HepG2 (cell line): ENCODE data around the gene SSBP4. TPM values are rescaled to one million over a fixed set of nuclear protein-coding genes. Genes with fewer than 3 reads are reported as not detected.

ENCODE experiments used
- ATAC-seq: fragments of 200-7000 bp; cut with Tn5 transposase; 3 replicates; pipeline ENCODE4 v1.9.1; 2020; ENCODE audit warnings: mild to moderate bottlenecking, moderate library complexity
- BruUV-seq: library from RNA; stranded (reverse); fragments of 400-500 nt; replicated peaks from 2 replicates; lab custom pipeline; 2021; lab: Mats Ljungman, UMichigan
- CTCF ChIA-PET: fragments of 300-600 bp; formaldehyde crosslinking; extraction: SDS; loops from one replicate; lab custom pipeline; 2021; ENCODE audit warnings: low total read pairs, inconsistent platforms, low intra/inter-chr PET ratio; lab: Yijun Ruan, JAX
- POLR2A ChIA-PET: fragments of 350-600 bp; sonication (Branson Sonifier 250); formaldehyde crosslinking; loops from one replicate; lab custom pipeline; 2020; ENCODE audit warnings: antibody characterized with exemption, inconsistent platforms; lab: Yijun Ruan, JAX
- DNase-seq: peaks from one replicate; pipeline ENCODE4 v3.0.0-alpha.2; 2015; ENCODE audit warnings: low spot score
- FAIRE-seq: peaks from 3 replicates; lab custom pipeline; 2011; peaks lifted over from hg19 to GRCh38; lab: Jason Lieb, UNC
- H2AFZ ChIP-seq: one replicate; pipeline ENCODE4 v1.6.1; 2011; ENCODE audit warnings: low read length, inconsistent platforms
- H3K27ac ChIP-seq: fragments of 300-600 bp; 3 replicates; pipeline ENCODE4 v1.8.0; 2011; ENCODE audit warnings: mixed run types, mild to moderate bottlenecking, mixed read lengths, low read length, inconsistent platforms; ENCODE audit not compliant: insufficient read depth; ENCODE audit errors: extremely low read length
- H3K27me3 ChIP-seq, 2 experiments: fragments of 200-600 bp in 1 of 2; 2 replicates in 1 of 2; 3 replicates in 1 of 2; pipeline versions ENCODE4 v1.6.0 to v1.8.0; 2011; ENCODE audit warnings: low read length in 2 of 2, mild to moderate bottlenecking in 2 of 2, moderate library complexity in 2 of 2, inconsistent platforms in 1 of 2; ENCODE audit not compliant: insufficient read depth in 2 of 2, control insufficient read depth in 1 of 2
- H3K36me3 ChIP-seq, 2 experiments: fragments of 200-600 bp in 1 of 2; replicated peaks in 1 of 2; 2 replicates in 1 of 2; 3 replicates in 1 of 2; pipeline versions ENCODE4 v1.5.1 to v1.8.0; 2011; ENCODE audit warnings: low read length in 2 of 2, inconsistent platforms in 1 of 2; ENCODE audit not compliant: insufficient read depth in 2 of 2, control insufficient read depth in 1 of 2
- H3K4me1 ChIP-seq: 2 replicates; pipeline ENCODE4 v1.5.1; 2012; ENCODE audit warnings: low read length, inconsistent platforms; ENCODE audit not compliant: insufficient read depth
- H3K4me2 ChIP-seq: 2 replicates; pipeline ENCODE4 v1.6.0; 2011; ENCODE audit warnings: low read depth, low read length, inconsistent platforms
- H3K4me3 ChIP-seq, 3 experiments: fragments of 200-600 bp in 1 of 3; sonication (generic), shearing (Covaris generic) in 1 of 3; replicated peaks in 1 of 3; 2 replicates each; pipeline ENCODE4 v1.5.1; 2011 to 2016; ENCODE audit warnings: low read length in 3 of 3, inconsistent platforms in 2 of 3, low read depth in 2 of 3, mild to moderate bottlenecking in 2 of 3, control low read depth in 1 of 3, mixed read lengths in 1 of 3; ENCODE audit not compliant: insufficient read depth in 1 of 3
- H3K79me2 ChIP-seq: one replicate; pipeline ENCODE4 v1.6.1; 2011; ENCODE audit warnings: low read length, inconsistent platforms; ENCODE audit not compliant: insufficient read depth
- H3K9ac ChIP-seq: 2 replicates; pipeline ENCODE4 v1.6.0; 2011; ENCODE audit warnings: mild to moderate bottlenecking, low read depth, low read length, inconsistent platforms; ENCODE audit not compliant: insufficient read depth
- H3K9me3 ChIP-seq: 2 replicates; pipeline ENCODE4 v1.5.1; 2012; ENCODE audit warnings: mild to moderate bottlenecking, low read length
- H4K20me1 ChIP-seq: 2 replicates; pipeline ENCODE4 v1.6.0; 2011; ENCODE audit warnings: inconsistent platforms, mild to moderate bottlenecking, low read length, moderate library complexity; ENCODE audit not compliant: insufficient read depth
- NFE2 ChIP-seq: sonication (generic); formaldehyde crosslinking; IDR thresholded peaks from 2 replicates; pipeline ENCODE4 v1.4.0; 2020; ENCODE audit warnings: missing genetic modification reagents
- ZNF12 ChIP-seq: sonication (generic); formaldehyde crosslinking; IDR thresholded peaks from 2 replicates; pipeline ENCODE4 v1.5.0; 2020; ENCODE audit warnings: missing genetic modification reagents
- ZNF121 ChIP-seq: sonication (generic); formaldehyde crosslinking; IDR thresholded peaks from 2 replicates; pipeline ENCODE4 v1.5.0; 2020; ENCODE audit warnings: mild to moderate bottlenecking, missing genetic modification reagents
- ZNF275 ChIP-seq: sonication (generic); formaldehyde crosslinking; IDR thresholded peaks from 2 replicates; pipeline ENCODE4 v1.8.0; 2022; ENCODE audit warnings: missing genetic modification reagents, mild to moderate bottlenecking, inconsistent platforms, borderline replicate concordance
- ZNF446 ChIP-seq: sonication (generic); formaldehyde crosslinking; IDR thresholded peaks from 2 replicates; pipeline ENCODE4 v1.5.0; 2020; ENCODE audit warnings: mild to moderate bottlenecking, missing genetic modification reagents
- ZNF7 ChIP-seq: IDR thresholded peaks from 2 replicates; pipeline ENCODE4 v1.6.1; 2016; ENCODE audit warnings: missing biosample characterization, missing genetic modification reagents
- ZNF770 ChIP-seq: sonication (generic); formaldehyde crosslinking; IDR thresholded peaks from 2 replicates; pipeline ENCODE4 v1.5.0; 2020; ENCODE audit warnings: mild to moderate bottlenecking, missing genetic modification reagents
- WGBS: methylation state at CpG from one replicate; pipeline ENCODE4 v1.1.6; 2017; ENCODE audit warnings: low lambda C conversion rate; 5-methylcytosine and 5-hydroxymethylcytosine counted together
- in situ Hi-C: cut with HindIII; loops from 2 replicates; pipeline ENCODE4 v1.10.0; 2017; ENCODE audit warnings: low pct_unique_long_range_greater_than_20kb; ENCODE audit not compliant: extremely low pct_ligation_motif_present
- intact Hi-C: fragments of 100-400 bp; cut with micrococcal nuclease; formaldehyde crosslinking; loops from one replicate; pipeline ENCODE4 v1.10.0; 2022; ENCODE audit not compliant: unreplicated experiment
- polyA plus RNA-seq, 8 experiments: library from polyadenylated mRNA; depleted of rRNA in 3 of 8; stranded (reverse) in 7 of 8; unstranded in 1 of 8; fragments of >200 nt; fragmentation: Illumina TruSeq in 4 of 8; extraction: Trizol in 4 of 8; gene quantifications; 2 replicates each; pipeline versions ENCODE4 v1.2.1 to v1.2.3, GENCODE V29; 2011 to 2016; ENCODE audit warnings: low read depth in 4 of 8, missing spikeins in 1 of 8, mixed read lengths in 1 of 8; ENCODE audit not compliant: insufficient read depth in 1 of 8
- total RNA-seq, 5 experiments: library from RNA; depleted of rRNA; stranded (reverse); fragments of >200 nt; fragmentation: Illumina TruSeq; extraction: Trizol; gene quantifications; 2 replicates each; pipeline ENCODE4 v1.2.3, GENCODE V29; 2016; ENCODE audit warnings: low read depth in 1 of 5

Gene SSBP4
- total and polyA plus RNA-seq, 2 of the 13 experiments (the other 11 are each of a cell fraction or from before 2014, with no cell fraction given) = 20.8 to 39.5 TPM

- POLR2A ChIA-PET = interaction anchor here (1.0 to 1.1 kb wide), 3 partner anchors 10 to 47 kb away, joined by 3 to 5 read pairs (median 4); partner anchors contain the start of gene ELL
- WGBS = 85% methylated on average over 5 of the region's 5 CpGs
- intact Hi-C loops (loop anchor here (5.0 kb wide), 1 partner anchor 97 kb away; the partner anchor contains the start of gene UBA52), in situ Hi-C loops (loop anchor here (10.0 kb wide), 2 partner anchors 50 to 200 kb away; partner anchors contain the start of gene ELL)
- no peak for DNase-seq
- TF ChIP-seq ZNF275 (CRISPR knock-in tag) (no peak), ZNF121 (peak; percentile 79), NFE2 (CRISPR knock-in tag) (no peak), ZNF446 (CRISPR knock-in tag) (no peak), ZNF770 (peak; percentile 31; the same call in 1 of the 2 replicates), ZNF7 (CRISPR knock-in tag) (peak; percentile 96), ZNF12 (CRISPR knock-in tag) (no peak)
- no peak for FAIRE-seq
- Histone ChIP-seq H3K79me2 (peaks cover 59% of the 10 kb centered on the region), H3K9ac (no peak overlapping the region), H3K4me1 (peaks cover 82% of the 10 kb centered on the region), H3K4me3 (no peak overlapping the region), H2AFZ (no peak overlapping the region), H3K4me2 (peak overlapping the region; percentile 87), H3K36me3 (peaks cover 5 to 6% of the 10 kb centered on the region in 2 experiments; a peak in 2 of 5 replicates), H3K9me3 (no peaks in the 10 kb centered on the region), H4K20me1 (peaks cover 11% of the 10 kb centered on the region; the same call in 1 of the 2 replicates), H3K27me3 (no peaks in the 10 kb centered on the region), H3K27ac (peak overlapping the region; percentile 70)
- CTCF ChIA-PET = no interaction called here
- no TSS peak for BruUV-seq
- ATAC-seq = no peak
Observed at GRCh38 chr19:18475004-18475453, 55.8 kb downstream of the SSBP4 start.
